Activated T-helper 1 cell treated with Interleukin-2 at 50 U/mL for 16 hours (primary cell): ENCODE results near the gene HPCAL1.

Source experiments
- DNase-seq: peaks from one replicate; pipeline ENCODE4 v3.0.0-alpha.2; 2020; ENCODE audit warnings: low read depth

The HPCAL1 gene

DNA sequence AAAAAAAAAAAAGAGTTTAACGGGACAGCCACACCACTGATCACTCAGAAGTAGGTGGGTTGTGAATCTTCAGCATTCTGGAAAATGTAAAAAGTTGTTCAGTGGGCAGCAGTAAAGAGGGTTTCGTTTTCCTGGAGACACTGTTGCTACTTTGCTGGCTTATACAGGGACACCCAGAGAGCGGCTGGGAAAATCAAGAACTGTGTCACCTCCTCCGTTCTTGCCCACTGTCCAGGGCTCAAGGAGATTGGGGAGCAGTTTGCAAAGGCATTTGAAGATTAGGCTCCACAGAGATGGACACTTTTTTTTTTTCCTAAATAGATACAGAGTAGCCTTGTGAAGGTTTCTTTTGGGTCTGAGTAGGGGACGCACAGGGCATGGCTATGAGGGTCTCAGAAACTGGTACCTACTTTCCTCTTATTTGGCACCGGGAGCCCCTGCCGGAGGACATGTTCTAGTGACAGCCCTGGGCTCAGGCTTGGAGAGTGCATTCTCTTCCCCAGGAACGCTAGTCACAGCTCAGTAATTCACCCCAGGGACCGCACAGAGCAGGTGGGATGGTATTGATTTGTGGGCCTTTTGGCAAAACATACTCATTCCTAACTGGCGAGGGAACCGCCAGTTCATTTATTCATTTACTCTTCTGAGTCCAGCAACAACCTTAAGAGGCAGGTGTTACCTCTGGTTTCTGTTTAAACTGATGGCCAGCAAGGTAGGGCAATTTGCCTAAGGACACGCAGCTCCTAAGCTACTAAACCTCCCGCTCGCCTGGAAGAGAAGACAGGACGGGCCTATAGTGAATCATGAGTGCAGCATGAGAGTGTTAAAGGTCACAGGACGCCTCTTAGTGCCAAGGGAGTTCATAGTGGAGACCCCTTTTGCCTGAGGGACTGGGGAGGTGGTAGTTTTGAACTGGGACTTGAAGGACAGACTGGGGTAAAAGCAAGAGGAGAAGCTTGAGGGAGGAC lies 53.1 kb downstream of the HPCAL1 start:
- DNase-seq = no peak

DNA sequence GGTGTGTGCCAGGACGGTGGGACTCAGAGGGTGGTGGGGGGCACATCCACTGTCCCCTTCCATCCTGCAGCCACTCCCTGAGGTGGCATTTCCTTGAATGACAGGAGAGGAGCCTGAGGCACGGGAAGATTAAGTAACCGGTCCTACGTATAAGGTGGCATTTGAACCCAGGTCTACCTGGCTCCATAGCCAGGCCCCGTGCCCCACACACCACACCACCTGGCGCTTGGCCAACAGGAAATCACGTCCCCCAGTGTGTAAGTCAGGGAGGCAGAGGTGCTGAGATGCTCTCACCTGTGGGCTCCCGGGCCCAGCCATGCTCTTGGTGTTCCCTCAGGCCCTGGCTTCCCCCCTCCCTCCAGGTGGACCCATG lies 53.7 kb downstream of the HPCAL1 start:
- DNase-seq = no peak

DNA sequence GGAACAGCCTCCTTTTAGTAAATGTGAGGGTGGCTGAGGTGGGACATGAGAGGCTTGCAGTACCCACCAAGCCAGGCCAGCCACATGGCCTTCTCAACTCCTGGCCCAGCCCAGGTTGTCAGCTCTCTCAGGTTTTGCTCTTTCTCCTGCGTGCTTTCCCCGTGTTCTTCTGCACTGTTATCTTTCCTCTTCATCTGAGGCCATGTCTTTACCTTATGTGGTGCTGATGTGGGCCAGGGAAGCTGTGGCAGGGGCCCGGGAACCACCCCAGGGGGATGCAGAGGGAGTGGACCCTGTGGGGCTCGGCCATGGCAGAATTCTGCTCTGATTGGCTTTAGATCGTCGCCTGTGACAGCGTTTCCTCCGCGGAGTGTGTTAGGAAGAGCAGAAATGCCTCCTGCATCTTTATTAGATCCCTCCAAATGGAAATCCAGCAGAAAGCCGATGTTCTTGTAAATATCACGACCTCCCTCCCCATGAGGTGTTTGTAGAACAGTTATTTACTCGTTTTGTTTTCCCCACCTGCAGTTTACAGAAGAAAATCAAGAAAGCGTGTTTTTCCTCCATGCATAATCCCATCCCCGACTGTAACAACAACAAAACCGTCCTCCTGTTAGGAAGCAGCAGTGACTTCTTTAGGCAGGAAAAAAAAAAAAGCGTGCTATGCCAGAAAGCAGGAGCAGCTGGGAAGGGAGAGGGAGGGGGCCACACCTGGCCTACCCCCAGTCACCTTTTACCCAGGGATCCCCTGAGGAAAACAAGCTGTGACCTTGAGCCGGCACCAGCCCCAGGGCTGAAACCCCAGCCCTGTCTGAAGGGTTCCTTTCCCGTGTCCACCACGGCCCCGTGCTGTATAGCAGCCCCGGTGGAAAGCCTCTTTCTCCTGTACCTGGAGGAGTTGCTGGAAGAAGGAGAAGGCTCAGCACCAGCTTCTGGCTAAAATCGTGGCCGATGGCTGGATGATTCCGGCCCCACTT lies 54.8 kb downstream of the HPCAL1 start:
- DNase-seq = no peak

DNA sequence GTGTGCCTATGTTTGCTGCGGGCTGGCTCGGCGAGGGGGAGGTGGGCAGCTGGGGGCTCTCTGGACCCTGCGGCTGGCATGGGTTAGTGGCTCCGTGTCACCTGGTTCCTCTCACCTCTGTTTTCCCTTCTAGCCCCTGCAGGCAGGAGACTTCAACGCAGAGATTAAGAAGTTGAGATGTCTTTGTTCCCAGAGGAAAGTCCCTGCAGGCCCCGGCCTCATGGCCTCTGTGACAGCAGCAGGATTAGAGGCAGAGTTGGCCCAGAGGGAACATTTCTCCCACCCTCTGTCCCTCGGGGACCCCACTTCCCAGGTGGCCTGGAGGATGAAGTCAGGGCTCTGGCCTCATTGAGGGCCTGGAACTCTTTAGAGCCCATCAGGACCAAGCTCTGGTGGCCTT lies 56.5 kb downstream of the HPCAL1 start:
- DNase-seq = no peak

DNA sequence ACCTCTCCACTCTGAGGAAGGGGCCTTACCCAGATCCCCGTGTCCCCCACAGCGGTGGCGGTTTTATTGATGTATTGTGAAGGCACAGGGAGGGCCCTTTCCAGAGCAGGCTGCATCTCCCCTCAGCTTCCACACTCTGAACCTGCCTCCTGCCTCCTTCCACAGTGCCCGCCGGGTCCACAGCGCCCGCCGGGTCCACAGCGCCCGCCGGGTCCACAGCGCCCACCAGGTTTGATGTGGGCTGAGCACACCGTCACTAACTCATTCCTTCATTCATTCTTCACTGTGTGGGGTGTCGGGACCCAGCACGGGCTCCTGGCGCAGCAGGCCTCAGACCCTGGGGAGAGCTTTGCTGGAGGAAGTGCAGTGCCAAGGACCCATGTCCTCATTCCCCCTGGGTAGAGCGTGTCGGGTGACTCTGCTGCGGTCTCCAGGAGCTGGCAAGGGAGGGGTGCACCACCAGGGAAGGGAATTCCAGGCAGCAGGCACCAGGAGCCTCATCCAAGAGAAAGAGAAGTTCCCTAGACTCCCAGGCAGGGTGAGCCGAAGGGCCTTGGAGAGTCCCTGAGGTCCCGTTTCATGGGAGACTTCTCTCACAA lies 57.1 kb downstream of the HPCAL1 start:
- no peak for DNase-seq

DNA sequence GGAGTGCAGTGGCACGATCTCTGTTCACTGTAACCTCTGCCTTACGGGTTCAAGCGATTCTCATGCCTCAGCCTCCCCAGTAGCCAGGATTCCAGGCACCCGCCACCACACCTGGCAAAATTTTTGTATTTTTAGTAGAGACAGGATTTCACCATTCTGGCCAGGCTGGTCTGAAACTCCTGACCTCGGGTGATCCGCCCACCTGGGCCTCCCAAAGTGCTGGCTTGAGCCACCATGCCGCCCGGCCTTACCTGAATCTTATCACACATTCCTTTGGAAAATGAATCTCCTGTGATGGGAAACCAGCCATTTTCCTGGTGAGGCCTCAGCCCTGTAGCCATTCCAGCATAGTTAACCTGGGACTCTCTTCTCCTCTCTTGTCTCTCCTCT lies 57.8 kb downstream of the HPCAL1 start:
- no peak for DNase-seq

DNA sequence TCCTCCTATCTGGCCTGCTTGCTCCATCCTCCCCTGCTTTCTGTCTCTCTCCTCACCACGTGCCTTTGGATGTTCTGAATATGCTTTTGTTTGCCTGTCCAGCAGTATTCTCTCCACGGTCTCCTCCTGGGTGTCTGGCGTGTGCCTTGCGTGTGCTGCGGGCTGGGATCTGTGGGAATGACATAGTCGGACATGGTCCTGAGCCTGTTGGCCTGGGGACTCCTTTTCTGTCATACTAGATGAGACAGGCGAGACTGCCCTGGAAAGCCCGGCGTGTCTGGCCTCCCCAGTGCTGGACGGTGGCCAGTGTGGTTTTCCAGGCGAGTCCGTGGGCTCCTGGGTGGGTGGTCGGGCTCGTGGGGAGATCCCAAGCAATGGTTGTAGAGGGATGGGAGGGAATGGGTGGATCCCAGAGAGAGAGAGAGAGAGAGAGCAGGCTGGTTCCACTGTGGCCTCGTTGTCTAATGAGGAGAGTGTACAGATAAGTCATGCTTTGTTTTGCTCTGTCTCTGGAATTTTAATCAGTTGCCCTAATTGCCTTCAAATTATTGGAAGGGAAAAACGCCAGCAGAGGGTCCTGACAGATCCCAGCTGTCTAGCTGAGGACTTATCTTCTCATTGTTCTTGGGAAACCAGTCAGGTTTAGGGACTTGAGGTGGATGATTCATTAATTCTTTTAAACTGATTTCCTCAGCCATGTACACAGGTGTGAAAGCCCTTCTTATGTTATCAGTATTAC lies 58.3 kb downstream of the HPCAL1 start:
- no peak for DNase-seq

DNA sequence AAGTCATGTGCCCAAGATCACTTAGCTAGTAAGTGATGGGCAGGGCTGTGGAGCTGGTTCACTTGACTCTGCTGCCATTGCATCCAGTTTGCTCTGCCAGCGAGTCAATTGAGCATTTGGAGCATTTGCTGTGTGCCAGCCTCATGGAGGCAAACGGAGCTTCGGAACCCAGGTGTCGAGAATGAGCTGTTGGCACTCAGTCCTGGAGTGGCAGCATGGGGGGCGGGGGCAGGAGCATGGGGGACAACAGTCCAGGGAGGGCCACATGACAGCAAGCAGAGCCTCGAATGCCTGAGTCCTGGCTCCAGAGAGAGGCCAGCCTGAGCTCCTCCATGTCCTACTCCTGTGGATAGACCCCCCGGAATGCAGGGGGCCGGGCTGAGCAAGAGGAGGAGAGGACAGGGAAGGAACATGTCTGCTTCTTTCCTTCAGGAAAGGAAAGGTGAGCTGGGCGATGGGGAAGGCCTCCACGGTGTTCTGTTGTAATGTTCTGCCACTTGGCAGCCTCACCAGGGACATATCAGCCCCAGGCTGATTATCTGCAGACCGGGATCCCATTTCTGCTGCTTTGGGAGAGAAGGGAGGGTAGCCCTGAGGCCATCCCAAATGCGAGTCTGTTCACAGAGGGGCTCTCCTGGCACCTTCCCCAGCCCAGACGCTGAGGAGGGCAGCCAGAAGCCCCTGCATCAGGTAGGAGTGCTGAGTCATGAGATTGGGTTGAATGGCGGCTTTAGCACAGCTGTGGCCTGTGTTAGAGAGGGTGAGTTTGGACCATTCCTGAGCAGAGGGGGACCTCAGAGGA lies 59.6 kb downstream of the HPCAL1 start:
- no peak for DNase-seq

DNA sequence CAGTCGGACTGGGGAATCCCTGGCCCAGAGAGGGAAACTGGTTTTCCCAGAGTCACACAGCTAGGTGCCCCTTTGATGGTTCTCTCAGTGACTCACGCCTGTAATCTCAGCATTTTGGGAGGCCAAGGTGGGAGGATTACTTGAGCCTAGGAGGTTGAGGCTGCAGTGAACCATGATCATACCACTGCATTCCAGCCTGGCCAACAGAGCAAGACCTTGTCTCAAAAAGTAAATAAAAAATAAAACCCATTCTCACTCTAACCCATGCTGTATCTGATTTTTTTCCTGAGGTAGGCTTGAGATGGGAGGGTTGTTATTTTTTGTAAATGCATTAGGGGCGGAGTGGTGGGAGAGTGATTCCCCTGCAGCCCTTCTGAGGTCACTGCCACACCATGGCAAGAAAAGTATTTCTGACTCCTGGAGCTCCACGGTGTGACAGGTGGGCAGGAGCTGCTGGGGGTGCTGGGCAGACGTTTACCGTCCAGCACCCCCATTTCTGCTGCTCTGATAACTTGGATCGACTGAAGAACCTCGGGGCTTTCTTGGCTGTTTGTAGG lies 60.3 kb downstream of the HPCAL1 start:
- no peak for DNase-seq

DNA sequence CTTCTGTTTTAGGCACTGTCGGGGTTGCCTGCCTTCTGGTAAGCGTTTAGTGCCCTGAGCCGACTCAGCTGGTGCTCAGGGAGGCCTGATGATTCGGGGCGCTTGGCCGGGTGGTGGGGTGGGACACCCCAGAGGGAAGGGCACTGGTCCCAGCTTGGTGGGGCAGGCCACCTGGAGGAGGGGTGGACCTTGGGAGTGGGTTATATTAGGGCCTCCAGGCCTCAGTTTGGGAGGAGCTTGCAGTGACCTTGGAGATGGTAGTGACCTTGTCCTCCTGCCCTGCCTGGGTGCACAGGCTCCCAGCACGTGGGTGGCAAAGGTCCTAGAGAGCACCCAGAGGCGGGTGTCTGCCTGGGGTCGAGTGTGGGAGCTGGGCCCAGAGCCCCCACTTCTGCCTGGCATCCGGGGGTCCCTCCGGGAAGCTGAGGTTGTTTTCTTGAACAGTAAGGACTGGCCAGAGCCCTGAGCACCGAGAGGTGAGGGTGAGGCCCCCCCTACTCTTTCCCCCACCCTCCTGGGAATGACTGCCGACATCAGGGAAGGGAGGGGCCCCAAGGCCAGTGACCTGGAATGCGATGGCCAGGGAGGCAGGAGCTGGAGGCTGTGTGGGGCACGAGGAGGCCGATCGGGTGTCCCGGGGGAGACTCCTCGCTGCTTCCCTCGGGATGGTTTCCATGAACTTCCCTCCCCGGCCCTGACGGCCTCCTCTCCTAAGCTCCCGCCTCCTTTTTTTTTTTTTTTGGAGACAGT lies 61.3 kb downstream of the HPCAL1 start:
- no peak for DNase-seq

DNA sequence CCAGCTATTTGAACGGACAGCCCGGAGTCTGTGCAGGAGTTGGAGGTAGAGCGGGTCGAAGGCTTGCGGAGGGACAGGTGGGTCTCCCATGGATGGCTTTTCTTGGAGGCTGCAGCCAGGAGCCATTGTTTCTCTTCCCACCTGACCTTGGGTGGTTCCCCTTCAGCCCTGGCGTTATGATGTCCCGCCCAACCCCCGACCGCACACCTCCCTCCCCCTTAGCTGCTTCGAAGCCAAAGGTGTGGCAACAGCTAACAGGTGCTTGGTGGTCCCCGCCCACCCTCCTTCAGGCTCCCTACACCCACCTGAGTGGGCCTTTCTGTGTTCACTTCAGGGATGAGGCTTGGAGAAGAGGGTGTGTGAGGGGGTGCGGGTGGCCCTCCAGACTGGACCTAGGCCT lies 62.7 kb downstream of the HPCAL1 start:
- no peak for DNase-seq

DNA sequence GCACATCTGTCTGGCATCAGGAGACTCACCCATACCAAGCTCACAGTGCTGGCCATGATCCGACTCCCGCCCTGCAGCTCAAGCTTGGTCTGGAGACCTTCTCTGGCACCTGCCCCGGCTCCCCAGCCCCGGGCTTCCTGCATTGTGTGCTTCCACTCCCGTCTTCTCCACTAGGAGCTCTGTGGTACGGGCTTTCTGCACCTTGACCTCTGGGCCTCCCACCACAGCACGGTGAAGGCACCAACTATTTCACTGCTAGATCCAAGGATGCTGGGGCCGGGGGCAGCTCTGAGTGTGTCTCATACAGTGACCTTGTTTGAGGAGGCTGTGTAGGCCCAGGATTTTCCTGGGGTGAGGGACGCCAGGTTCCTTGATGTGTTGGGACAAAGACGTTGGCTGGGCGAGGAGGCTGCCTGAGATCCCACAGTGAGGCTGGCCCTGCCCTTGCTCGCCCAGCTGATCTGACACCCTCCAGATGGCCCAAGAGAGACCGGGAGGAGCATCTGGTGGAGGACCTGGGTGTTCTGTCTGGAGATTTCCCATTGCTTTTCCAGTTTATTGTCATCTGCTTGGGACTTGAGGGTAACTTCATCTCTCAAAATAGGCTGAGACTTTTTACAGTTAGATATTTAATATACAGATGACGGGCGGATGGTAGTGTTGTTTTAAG lies 64.0 kb downstream of the HPCAL1 start:
- no peak for DNase-seq

DNA sequence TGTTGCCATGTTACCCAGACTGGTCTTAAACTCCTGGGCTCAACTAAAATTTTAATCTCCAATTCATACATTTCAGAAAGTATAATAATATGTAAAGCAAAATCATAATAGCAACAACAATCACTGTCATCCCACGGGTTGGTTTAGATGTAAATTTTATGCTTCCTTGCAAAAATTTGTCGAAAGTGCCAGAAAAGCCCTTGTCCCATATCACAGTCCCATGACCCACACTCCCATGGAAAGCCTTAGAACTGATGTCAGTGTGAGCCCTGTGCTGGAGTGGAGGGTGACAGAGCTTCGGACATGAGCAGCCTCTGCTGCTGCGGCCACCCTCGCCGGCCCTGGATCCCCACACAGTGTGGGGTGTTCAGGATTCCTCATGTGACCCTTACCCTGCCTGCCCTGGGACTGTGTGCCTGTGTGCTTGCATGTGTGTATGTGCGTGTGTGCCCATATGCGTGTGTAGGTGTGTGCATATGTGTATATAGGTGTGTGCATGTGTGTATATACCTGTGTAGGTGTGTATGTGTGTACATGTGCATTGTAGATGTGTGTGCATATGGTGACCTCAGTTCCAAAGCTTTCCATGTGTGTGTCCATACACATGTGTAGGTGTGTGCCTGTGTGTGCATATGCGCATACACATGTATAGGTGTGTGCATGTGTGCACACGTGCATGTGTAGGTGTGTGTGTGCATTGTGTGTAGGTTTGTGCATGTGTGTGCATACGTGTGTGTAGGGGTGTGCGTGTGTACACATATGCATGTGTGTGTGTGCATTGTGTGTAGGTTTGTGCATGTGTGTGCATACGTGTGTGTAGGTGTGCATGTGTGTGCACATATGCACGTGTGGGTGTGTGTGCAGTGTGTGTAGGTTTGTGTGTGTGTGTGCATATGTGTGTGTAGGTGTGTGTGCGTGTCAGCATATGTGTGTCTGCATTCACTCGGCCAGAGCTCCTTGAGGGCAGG lies 65.1 kb downstream of the HPCAL1 start:
- no peak for DNase-seq

DNA sequence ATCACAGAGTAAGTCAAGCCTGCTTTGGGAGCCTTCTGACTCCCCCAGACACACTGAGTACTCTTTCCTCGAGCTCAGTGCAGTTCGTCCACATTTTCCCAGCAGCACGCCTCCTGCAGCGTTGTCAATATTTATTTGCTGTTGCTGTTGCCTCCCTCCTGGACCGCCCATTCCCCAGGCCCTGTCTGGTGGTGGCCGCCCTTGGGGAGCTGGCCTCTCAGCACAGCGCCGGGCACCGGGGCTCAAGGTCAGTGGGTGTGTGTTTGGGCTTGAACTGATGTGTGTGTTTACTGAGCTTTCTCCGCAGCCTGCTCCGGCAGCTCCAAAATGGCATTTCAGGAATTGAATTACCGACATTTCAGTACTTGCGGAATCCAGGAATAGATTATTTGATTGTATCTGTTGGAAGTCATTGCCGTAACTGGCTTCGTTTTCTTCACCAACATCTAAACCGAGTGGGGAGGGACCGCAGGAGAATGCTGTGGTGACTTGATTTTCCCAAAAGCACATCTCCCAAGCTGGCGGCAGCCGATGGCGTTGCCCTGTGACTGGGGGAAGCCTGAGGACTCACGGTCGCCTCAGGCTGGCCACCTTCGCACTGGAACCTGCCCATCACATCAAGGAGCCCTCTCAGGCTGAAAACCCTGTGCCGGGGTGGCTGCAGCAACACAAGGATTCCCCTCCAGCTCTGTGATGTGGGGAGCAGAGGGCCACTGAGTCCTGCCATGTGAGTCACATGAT lies 66.0 kb downstream of the HPCAL1 start:
- DNase-seq = no peak

DNA sequence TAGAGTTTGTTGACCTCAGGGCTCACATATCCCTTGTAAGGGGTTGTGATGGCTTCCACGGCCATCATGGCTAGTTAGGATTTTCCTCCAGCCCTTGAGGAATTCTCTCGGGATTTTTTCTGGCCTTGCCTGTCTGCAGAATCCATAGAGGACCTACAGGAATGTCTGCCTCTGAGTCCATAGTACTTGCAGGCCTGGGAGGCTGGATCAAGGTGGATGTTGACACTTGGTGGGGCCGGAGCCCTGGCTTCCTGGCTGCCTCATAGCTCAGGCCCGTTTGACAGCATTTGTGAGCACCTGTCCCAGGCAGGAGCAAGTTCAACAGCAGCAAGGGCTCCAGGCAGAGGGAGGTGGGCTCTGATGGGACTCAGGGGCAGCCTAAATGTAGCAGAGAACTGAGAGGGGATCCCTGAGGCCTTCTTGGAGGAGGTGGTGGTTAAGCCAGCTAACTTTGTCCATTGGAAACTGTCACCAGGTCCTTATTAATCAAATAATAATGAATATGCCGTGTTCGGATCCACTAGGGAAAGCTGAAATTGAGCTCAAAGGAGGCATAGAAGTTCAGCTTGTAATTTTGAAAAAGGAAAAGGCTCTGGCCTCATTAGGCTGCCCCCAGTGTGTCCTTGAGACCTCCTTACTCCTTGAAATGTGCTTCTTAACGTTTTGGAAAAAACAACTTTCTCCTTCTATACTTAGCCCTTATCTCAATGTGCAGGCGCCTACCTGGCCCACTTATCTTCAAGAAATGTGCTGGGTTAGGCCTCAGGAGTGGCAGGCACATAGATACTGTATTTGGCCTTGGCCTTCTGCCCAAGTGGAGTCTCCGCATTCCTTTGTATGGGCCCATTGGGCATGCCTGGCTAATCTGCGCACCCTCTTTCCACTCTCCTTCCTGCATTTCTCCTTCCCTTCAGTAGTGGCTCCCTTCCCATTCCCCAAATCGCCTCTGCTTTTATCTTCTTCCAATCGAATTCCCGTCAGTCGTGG lies 66.9 kb downstream of the HPCAL1 start:
- no peak for DNase-seq

DNA sequence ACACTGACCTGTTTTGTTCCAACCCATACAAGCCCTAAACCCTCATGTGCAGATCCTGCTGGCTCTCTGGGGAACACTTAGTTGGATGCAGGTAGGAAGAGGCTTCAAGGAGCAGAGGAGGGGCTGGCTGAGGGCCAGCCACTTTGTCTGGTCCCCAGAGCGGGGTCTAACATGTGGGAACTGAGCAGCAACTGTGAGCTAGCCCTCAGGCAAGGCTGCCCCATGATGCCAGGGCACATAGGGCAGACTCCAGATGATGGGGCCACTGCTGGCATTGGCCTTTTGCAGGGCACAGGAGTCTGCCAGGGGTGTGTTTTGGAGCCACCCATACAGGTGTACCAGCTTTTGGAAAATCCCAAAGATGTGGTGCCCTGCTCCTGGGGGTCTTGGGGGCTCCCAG lies 67.7 kb downstream of the HPCAL1 start:
- DNase-seq = no peak
